ENCODE measurements around the gene TECPR2.

TECPR2 gene

GRCh38 chr14:102360388-102360787, 2.4 kb upstream of the TECPR2 start:
- TF ChIP-seq CTCF (IDR thresholded peaks at IDR 0.05; ENCODE audit: low read depth, low read length, missing control alignments) = no peak
- H3K4me3 ChIP-seq (replicated peaks; ENCODE audit: low read depth, low read length) = no peak overlapping the region
- no peak for DNase-seq (ENCODE audit: extremely low read depth, low read depth)

- peak overlapping the region; percentile 96 for H3K4me3 ChIP-seq (replicated peaks; ENCODE audit: low read depth, low read length)
- no peak for TF ChIP-seq CTCF (IDR thresholded peaks at IDR 0.05; ENCODE audit: low read depth, low read length, missing control alignments)
- DNase-seq (ENCODE audit: extremely low read depth, low read depth) = no peak
Measured at GRCh38 chr14:102362084-102362483, 657 bp upstream of the TECPR2 start.

GRCh38 chr14:102363182-102363943, 622 bp downstream of the TECPR2 start:
- DNase-seq (ENCODE audit: extremely low read depth, low read depth) = no peak
- peak overlapping the region; percentile 96 for H3K4me3 ChIP-seq (replicated peaks; ENCODE audit: low read depth, low read length)
- TF ChIP-seq CTCF (IDR thresholded peaks at IDR 0.05; ENCODE audit: low read depth, low read length, missing control alignments) = no peak

- no peak for TF ChIP-seq CTCF (IDR thresholded peaks at IDR 0.05; ENCODE audit: low read depth, low read length, missing control alignments)
- no peak for DNase-seq (ENCODE audit: extremely low read depth, low read depth)
- no peak overlapping the region for H3K4me3 ChIP-seq (replicated peaks; ENCODE audit: low read depth, low read length)
Measured at GRCh38 chr14:102370305-102370809, 7.6 kb downstream of the TECPR2 start.

- no peak for DNase-seq (ENCODE audit: extremely low read depth, low read depth)
- no peak overlapping the region for H3K4me3 ChIP-seq (replicated peaks; ENCODE audit: low read depth, low read length)
- no peak for TF ChIP-seq CTCF (IDR thresholded peaks at IDR 0.05; ENCODE audit: low read depth, low read length, missing control alignments)
Measured at GRCh38 chr14:102371361-102371760, 8.6 kb downstream of the TECPR2 start.

GRCh38 chr14:102373110-102373509, 10.4 kb downstream of the TECPR2 start:
- no peak overlapping the region for H3K4me3 ChIP-seq (replicated peaks; ENCODE audit: low read depth, low read length)
- DNase-seq (ENCODE audit: extremely low read depth, low read depth) = no peak
- TF ChIP-seq CTCF (IDR thresholded peaks at IDR 0.05; ENCODE audit: low read depth, low read length, missing control alignments) = no peak

Measured in HFF-Myc (cell line).